ENCODE data around the gene DNAAF8. TPM values are rescaled to one million over a fixed set of nuclear protein-coding genes. Genes with fewer than 3 reads are reported as not detected.
"Not testable (repeated sequence)": the region's sequence is repeated elsewhere in the genome, so short reads cannot be mapped to it uniquely, and the experiment has no call there.

Gene DNAAF8
- total and polyA plus RNA-seq, 7 donors = 0.14 to 1.2 (median 0.60) TPM

DNA sequence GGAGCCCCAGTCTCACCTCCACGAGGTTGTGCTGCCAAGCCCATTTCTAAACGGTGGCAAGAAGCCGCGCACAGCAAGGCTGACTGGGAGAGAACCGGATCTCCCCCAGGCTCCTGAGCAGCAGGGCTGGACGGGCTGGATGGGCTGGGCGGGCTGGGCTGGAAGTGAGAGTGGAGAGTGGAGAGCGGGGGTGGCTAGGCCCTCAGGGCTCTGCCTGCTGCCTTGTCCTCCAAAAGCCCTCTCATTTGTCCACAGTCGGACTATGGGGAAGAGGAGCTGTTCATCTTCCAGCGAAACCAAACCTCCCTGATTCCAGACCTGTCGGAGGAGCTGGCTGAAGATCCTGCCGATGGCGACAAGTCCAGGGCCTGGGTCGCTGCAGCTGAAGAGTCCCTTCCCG is 3.2 kb downstream of the DNAAF8 start:
- no peaks in the 10 kb centered on the region for H3K9me3 ChIP-seq
- TF ChIP-seq CTCF (IDR thresholded peaks at IDR 0.05) (no peak), POLR2AphosphoS5 (IDR thresholded peaks at IDR 0.05) (no peak), POLR2A (IDR thresholded peaks at IDR 0.05) (no peak), EP300 (IDR thresholded peaks at IDR 0.05) (no peak)
- no peaks in the 10 kb centered on the region for H3K36me3 ChIP-seq
- no peak overlapping the region for H3K4me3 ChIP-seq
- H3K27ac ChIP-seq = no peak overlapping the region
- WGBS, 2 donors = 85 to 87% methylated on average over 15 of the region's 15 CpGs
- H3K4me1 ChIP-seq = peaks cover 0 to 20% (median 17%) of the 10 kb centered on the region in 4 donors
- DNase-seq = no peak
- intact Hi-C loops (cut with DNase I) = loop anchor here (10.0 kb wide), 1 partner anchor 217 kb away; the partner anchor contains the start of gene SEC14L5
- H3K27me3 ChIP-seq = no peaks in the 10 kb centered on the region

DNA sequence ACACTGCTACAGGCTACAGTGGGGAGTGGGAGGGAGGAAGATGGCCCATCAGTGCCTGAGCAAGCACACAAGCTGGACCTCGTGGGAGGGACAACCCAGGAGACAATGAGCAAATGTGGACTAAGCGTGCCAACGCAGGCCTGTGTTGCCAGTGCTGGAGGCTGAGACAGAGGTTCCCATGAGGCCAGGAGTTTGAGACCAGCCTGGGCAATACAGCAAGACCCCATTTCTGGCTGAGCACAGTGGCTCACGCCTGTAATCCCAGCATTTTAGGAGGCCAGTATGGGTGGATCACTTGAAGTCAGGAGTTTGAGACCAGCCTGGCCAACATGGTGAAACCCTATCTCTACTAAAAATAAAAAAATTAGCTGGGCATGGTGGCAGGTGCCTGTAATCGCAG is 4.0 kb downstream of the DNAAF8 start:
- H3K36me3 ChIP-seq, H3K9me3 ChIP-seq, H3K27me3 ChIP-seq, DNase-seq, H3K27ac ChIP-seq, H3K4me3 ChIP-seq: not testable (repeated sequence)
- intact Hi-C loops (cut with DNase I) = loop anchor here (10.0 kb wide), 1 partner anchor 216 kb away; the partner anchor contains the start of gene SEC14L5
- peaks cover 0 to 17% (median 14%) of the 10 kb centered on the region in 4 donors for H3K4me1 ChIP-seq
- WGBS, 2 donors = 86% methylated on average over 5 of the region's 5 CpGs

DNA sequence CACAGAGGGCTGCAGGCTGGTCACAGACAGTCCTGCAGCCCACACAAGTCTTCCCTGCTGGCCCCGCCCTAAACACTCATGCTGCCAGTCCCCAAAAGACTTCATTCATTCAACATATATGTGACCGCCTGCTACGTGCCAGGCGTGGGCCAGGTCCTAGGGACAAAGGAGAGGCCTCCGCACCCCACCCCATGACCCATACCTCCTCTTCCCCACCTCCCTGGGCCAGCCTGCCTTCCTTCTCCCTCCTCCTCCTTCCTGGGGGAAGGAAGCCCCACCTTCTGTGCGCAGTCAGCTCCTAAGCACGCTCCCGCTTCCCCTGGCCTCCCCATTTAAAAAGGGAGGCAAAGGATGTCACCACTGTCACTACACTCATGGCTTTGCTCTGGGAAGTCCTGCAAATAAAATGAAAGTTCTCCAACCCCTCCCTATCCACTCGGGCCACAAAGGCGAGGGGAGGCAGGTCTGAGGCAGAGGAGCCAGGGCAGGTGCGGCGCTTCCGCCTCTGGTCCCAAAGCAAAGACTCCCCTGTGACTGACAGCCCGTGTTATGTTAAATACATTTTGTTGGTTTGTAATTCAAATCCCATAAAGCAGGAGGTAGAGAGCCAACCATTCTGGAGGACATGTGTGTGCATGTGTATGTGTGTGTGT is 9.0 kb downstream of the DNAAF8 start:
- intact Hi-C loops (cut with DNase I) = no loop called here
- Histone ChIP-seq H3K9me3 (no peaks in the 10 kb centered on the region), H3K4me3 (no peak overlapping the region), H3K36me3 (no peaks in the 10 kb centered on the region), H3K27ac (no peak overlapping the region), H3K27me3 (no peaks in the 10 kb centered on the region), H3K4me1 (peaks cover 0 to 23% (median 15%) of the 10 kb centered on the region in 4 donors)
- WGBS, 2 donors = 12 to 39% methylated on average over 14 of the region's 14 CpGs
- no peak for TF ChIP-seq POLR2A (IDR thresholded peaks at IDR 0.05)
- DNase-seq = no peak

DNA sequence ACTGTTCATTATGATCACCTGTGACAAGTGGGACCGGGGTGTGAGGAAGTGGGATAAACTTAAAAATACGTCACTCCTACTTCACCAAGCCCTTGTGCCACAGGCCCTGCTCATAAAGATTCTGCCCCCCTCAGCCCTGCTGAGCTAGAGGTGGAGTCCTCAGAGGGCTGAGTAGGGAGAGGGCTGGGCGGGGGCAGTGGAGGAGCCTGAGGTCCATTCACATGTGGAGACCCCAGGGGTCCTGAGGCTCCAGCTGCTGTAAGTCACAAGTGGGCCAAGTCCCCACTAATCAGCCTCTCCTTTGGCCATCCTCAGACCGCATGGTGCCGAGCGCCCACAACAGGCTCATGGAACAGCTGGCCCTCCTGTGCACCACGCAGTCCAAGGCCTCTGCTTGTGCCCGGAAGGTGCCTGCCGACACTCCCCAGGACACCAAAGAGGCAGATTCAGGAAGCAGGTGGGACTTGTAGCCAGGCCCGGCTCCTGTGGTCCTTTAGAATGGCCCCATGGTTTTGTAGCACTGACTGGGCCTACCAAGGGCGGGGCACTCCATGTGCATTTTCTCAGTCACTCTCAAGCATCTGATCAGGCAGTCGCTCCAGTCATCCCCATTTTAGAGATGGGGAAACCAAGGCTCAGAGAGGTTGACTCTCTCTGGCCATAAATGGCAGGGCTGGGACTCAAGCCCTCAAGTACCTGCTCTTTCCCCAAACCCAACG is 10.4 kb downstream of the DNAAF8 start:
- DNase-seq = no peak
- WGBS, 2 donors = 79 to 88% methylated on average over 13 of the region's 13 CpGs
- Histone ChIP-seq H3K9me3 (no peaks in the 10 kb centered on the region), H3K4me1 (peaks cover 0 to 23% (median 15%) of the 10 kb centered on the region in 4 donors), H3K27ac (no peak overlapping the region), H3K27me3 (no peaks in the 10 kb centered on the region), H3K36me3 (peaks cover 0 to 5% (median 0%) of the 10 kb centered on the region in 4 donors), H3K4me3 (no peak overlapping the region)
- intact Hi-C loops (cut with DNase I) = no loop called here
- TF ChIP-seq POLR2A (IDR thresholded peaks at IDR 0.05) (no peak), POLR2AphosphoS5 (IDR thresholded peaks at IDR 0.05) (no peak), CTCF (IDR thresholded peaks at IDR 0.05) (no peak), EP300 (IDR thresholded peaks at IDR 0.05) (no peak)

DNA sequence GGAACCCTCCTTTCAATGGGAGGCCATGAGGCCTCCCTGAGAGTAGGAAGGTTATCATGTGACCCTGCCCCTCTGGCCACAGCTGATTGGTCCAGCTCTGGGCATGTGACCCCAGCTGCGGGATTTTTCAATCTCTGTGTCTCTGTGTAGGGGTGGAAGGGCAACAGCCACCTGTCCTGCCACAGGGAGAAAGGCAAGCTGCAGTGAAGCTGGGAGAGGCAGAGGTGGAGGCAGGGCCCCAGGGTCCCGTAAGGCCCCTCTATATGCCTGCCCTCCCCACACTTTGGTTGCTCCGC is 10.9 kb downstream of the DNAAF8 start:
- H3K4me3 ChIP-seq = no peak overlapping the region
- TF ChIP-seq POLR2A (IDR thresholded peaks at IDR 0.05) (no peak), POLR2AphosphoS5 (IDR thresholded peaks at IDR 0.05) (no peak), EP300 (IDR thresholded peaks at IDR 0.05) (no peak), CTCF (IDR thresholded peaks at IDR 0.05) (no peak)
- no peaks in the 10 kb centered on the region for H3K27me3 ChIP-seq
- peaks cover 0 to 9% (median 2%) of the 10 kb centered on the region in 4 donors for H3K36me3 ChIP-seq
- H3K9me3 ChIP-seq = no peaks in the 10 kb centered on the region
- WGBS, 2 donors = 81 to 92% methylated on average over 3 of the region's 3 CpGs
- intact Hi-C loops (cut with DNase I) = no loop called here
- H3K27ac ChIP-seq = no peak overlapping the region
- no peak for DNase-seq
- H3K4me1 ChIP-seq = peaks cover 0 to 23% (median 15%) of the 10 kb centered on the region in 4 donors
